HG02610 (cell line): ENCODE data around the gene CIB1.

Experiments used
- ATAC-seq: cut with Tn5 transposase; IDR thresholded peaks from one replicate; pipeline ENCODE4 v1.9.1; 2021; ENCODE audit warnings: mild to moderate bottlenecking, moderate library complexity; ENCODE audit not compliant: unreplicated experiment

CIB1 gene

GRCh38 chr15:90219421-90220141 is 14.2 kb downstream of the CIB1 start:
- no peak for ATAC-seq

GRCh38 chr15:90217671-90218394 is 15.9 kb downstream of the CIB1 start:
- ATAC-seq, result no peak

DNA sequence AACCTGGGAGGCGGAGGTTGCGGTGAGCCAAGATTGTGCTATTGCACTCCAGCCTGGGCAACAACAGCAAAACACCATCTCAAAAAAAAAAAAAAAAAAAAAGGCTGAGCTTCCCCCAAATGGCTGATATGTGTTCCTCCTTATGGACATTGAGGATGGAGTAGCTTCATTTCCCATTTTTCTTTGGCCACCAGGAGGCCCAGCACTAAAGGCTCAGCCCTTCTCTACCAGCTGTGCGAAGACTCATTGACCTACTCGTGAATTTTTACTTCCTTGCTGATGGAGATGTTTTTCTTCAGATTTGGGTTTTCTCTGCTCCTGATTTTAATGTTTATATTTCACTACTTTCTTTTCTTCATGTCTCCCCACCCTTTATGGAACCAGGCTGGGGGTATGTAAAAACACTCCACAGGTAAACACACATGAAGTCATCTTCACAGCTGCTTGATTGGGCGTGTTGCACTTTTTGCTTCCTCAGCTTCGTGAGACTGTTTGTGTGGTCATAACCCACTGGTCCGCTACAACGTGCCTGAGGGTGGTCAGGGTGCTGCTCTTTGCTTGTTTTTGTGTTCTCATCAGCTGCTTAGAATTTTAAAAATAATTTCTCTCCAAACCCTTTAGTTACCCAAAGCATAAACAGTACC is 19.1 kb downstream of the CIB1 start:
- no peak for ATAC-seq

DNA sequence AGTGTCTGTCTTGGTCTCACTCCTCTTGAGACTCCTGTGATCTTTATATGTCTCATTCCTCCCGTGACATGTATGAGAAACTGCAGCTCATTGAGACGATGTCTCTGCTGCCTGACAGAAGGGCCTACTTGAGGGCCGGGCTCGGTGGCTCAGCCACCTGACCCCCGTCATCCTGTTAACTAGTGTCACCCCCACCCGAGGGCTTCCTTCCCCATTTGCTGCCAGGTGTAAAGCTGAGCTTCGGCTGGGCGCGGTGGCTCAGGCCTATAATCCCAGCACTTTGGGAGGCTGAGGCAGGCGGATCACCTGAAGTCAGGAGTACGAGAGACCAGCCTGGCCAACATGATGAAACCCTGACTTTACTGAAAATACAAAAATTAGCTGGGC is 19.9 kb downstream of the CIB1 start:
- no peak for ATAC-seq

DNA sequence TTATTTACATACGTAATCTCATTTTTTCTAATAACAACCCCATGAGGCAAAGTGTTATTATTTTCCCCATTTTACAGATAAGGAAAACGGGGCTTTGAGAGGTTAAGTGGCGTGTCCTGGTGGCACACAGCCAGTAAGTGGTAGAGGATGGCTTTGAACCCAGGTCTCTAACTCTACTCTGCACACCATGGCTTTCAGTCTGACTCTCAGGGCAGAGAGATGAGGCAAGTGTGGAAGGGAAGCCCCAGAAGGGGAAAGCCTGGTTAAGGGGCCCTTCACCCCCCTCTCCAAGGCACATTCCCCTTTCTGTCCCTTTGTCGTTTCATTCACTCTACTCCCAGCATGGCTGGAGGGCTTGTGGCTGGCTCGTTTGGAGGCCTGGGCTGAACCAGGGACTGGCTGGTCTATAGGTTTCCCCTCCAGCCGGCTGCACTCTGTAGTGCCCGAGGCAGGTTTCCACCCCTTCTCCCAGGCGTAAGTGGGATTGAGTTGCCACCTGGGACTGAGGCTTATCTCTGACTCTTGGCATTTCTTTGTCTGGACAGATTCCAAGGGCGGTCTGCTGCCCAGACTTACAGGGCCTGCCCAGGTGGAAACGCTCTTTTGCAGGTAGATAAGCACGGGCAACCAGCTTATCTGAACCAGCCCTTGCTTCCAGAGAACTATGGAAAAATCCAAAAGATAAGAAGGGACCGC is 20.5 kb downstream of the CIB1 start:
- ATAC-seq, result no peak

GRCh38 chr15:90212221-90213098 is 21.3 kb downstream of the CIB1 start:
- no peak for ATAC-seq

DNA sequence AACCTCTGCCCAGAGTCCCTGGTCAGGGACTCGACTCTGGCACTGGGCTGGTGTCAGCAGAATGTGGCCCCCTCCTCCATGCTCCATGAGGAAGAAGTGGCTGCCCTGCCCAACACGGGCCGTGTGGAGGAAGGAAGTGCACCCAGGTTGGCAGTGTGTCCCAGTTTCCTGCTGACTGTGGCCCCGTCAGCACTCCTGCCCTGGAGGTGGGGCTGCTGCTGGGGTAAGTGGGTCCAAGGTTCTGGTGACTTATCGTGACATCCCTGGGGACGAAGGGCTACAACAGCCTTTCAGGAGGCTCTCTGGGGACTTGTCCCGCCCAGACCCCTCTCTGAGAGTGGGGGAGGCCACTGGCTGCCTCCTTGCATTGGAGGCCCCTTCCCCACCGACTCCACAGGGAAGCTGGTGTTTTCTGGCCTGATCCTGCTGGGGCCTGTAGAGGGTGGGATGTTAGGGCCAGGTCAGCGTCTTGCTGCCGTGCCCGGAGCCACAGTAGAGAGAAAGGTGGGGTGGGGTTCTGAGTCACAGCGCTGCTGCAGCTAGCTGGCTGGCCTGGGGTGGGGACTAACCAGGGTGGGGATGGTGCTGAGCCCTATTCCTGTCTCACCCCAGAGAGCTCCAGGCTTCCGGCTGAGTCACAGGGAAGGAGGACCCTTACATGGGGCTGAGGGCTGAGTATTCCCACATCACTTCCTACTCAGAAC is 22.1 kb downstream of the CIB1 start:
- no peak for ATAC-seq

DNA sequence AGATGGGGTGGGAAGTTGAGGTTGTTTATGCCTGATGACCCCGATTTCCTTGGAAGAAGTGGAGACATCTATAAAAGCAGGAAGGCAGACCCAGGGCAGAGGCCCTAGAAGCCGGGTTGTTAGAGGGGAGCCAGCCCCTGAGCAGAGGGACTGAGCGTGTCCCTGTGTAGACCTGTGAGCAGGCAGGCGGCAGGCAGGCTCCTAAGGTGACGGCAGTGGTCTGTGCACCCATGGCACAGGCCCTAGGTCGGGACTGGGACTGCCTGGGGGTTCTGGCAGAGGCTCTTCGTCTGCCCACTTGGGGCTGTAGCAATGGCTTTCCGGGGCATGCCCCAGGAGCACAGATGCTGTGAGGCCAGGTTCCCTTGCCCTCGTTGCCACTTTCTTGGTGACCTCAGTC is 22.7 kb downstream of the CIB1 start:
- ATAC-seq, result no peak

DNA sequence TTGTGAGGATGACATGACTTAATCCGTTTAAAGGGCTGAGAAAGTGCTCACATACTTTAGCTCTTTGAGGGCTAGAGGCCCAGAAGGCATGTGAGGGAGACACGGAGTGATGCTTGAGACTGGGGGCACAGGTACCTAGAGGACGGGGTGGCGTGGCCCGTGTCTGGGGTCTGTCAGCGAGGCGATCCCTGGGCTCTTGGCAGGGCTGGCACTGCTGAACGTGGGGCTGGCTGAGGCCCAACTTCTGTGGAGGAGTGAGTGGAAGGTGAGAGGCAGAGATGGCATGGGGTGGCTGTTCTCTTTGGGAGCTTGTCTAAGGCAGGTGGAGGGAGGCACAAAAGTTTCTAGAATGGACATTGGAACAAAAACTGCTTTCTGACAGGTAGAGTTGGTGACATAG is 23.1 kb downstream of the CIB1 start:
- no peak for ATAC-seq

DNA sequence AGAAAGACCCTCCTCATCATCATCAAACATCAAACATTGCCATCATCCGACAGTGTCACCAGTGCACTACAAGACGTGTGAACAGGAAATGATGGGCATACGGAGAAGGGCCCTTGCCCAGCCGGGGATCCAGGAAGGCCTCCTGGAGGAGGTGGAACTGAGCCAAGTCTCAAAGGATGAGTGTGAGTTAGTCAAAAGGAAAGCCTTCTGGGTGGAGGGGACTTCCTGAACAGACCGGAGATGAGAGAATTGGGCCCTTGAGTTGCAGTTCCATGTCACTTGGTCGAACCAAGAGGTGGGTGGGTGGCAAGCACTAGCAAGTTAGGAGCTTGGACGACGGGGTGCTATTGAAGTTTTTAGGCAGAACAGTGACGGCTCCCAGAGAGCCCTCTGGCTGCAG is 24.1 kb downstream of the CIB1 start:
- peak; percentile 59 for ATAC-seq

DNA sequence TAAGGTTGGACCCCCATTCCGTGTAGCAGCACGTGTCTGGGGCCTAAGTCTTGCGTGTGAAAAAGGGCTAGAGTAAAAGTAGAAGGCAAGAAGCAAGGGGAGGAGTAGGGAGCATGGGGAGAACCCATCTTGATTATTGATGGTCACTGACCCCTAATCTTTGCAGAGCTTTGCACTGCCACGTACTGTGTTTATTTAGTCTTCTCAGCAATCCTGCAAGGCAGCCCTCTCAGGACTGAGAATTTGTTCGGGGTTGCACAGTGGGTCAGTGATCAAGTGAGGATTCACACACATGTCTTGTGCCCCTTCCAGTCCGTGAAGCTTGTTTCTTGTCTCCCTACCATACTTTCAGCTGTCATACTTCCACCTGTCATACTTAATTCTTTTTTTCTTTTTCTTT is 25.4 kb downstream of the CIB1 start:
- no peak for ATAC-seq

DNA sequence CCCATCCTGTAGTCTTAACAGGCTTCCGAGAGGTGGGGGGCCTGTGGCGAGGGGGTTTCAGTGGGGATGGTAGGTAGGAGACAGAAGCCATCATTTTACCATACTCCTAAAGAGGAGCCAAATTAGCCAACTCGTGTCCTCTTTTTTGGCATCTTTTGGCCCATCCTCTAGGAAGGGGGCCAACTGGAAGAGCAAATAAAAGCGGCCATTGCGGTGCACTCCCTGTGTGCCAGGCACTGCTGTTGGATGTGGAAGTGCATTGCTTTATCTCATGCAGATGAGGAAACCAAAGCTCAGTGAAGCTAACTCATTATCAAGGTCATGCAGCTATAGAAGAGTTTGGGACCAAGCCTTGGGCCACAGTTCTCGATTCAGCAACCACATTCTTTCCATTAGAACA is 26.5 kb downstream of the CIB1 start:
- no peak for ATAC-seq

GRCh38 chr15:90205886-90206285 is 27.9 kb downstream of the CIB1 start:
- no peak for ATAC-seq

- ATAC-seq, result no peak
These were observed 28.5 kb downstream of the CIB1 start for GRCh38 chr15:90205050-90205848.

- no peak for ATAC-seq
These were observed 29.8 kb downstream of the CIB1 start for GRCh38 chr15:90203922-90204321.

GRCh38 chr15:90203473-90203872 is 30.3 kb downstream of the CIB1 start:
- no peak for ATAC-seq

- ATAC-seq, result no peak
These were observed 30.8 kb downstream of the CIB1 start for GRCh38 chr15:90202929-90203328.

DNA sequence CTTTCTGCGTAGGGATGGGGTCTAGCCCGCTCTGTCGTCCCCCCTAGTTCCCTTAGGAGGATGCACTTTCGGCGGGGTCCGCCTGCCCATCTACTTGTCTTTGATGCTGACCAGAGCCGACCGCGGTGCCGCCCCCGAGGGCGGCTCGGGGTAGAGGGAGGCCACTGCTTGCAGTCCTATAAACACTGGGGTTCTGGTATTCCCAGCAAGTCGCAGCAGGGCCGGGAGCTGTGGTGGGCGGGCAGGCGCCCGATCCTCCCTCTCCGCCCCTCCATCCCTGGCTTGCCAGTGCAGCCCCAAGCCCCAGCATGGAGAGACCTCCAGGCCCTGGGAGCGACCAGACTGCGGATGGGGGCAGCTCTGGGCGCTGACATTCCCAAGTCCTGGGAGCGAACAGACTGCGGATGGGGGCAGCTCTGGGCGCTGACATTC is 31.8 kb downstream of the CIB1 start:
- ATAC-seq, result no peak
